Non-pigmented ciliary epithelial cell (primary cell): ENCODE results near the gene KRTAP2-2.
"Not testable (repeated sequence)": the region's sequence is repeated elsewhere in the genome, so short reads cannot be mapped to it uniquely, and the experiment has no call there.

ENCODE experiments used
- DNase-seq: peaks from one replicate; pipeline ENCODE4 v3.0.0-alpha.2; 2010; ENCODE audit warnings: low read depth

The KRTAP2-2 gene, protein sequence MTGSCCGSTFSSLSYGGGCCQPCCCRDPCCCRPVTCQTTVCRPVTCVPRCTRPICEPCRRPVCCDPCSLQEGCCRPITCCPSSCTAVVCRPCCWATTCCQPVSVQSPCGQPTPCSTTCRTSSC

DNA sequence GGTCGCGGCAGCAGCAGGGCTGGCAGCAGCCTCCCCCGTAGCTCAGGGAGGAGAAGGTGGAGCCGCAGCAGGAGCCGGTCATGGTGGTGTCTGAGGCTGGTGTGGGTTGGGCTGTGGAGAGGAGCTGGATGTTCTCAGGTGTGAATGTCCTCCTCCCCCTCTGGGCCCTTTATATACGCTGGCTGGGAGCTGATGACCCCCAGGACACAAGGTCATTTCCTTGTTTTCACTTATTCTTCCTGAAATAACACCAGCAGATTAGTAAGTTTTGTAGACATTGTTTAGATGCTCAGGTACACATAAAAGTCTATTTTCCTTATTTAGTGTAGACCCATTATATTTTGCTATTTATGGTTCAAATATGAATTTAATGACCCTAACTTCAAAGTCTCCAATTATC, at the start of gene KRTAP2-2:
TSS of gene KRTAP2-2 (minus strand) at position 101 of the 400 bp plus-strand sequence. CDS start at position 82, 19 bp downstream.
- not testable (repeated sequence) for DNase-seq

GRCh38 chr17:41104386-41105038, 49.5 kb upstream of the KRTAP2-2 start:
- not testable (repeated sequence) for DNase-seq

DNA sequence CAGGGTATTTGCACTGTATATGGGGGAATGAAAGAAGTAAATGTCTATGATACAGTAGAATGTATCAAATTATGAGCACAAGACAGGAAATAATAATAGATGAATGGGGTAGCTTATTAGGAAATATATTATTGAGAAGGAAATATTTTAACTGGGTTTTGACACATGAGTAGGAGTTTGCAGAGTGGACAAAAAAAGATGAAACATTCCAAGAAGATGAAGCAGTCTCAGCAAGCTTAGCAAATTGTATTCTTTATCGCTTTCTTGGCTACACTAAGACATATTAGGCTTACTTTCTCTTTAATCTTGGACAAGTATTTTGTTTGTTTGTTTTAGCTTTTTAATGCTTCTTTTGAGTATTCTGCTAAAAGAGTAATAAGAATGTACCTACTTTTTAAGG, 48.9 kb upstream of the KRTAP2-2 start:
- no peak for DNase-seq

DNA sequence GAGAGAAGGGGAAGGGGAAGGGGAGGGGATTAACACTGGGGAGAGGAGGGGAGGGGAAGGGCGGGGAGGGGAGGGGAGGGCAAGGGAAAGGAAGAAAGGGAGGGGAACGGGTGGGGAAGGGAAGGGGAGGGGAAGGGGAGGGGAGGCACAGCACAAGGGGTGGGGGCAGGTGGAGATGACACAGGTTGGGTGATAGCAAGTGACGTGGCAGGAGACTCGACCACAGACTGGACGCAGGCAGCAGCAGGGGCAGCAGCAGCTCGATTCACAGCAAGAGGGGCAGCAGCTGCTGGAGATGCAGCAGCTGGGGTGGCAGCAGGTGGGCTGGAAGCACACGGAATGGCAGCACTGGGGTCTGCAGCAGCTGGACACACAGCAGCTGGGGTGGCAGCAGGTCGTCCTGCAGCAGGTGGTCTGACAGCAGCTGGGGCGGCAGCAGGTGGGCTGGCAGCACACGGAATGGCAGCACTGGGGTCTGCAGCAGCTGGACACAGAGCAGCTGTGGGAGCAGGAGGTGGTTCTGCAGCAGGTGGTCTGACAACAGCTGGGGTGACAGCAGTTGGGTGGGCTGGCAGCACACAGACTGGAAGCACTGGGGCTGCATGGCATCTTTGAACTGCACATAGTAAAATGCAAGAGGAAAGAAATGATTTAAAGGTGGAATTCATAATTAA, 46.7 kb upstream of the KRTAP2-2 start, which contains the start of gene KRTAP4-16:
TSS of gene KRTAP4-16 (minus strand) at position 624 of the 674 bp plus-strand sequence. CDS start at position 624, 0 bp downstream.
- DNase-seq = no peak

- DNase-seq = peak; percentile 35
Observed at GRCh38 chr17:41099682-41100480, 44.9 kb upstream of the KRTAP2-2 start.

DNA sequence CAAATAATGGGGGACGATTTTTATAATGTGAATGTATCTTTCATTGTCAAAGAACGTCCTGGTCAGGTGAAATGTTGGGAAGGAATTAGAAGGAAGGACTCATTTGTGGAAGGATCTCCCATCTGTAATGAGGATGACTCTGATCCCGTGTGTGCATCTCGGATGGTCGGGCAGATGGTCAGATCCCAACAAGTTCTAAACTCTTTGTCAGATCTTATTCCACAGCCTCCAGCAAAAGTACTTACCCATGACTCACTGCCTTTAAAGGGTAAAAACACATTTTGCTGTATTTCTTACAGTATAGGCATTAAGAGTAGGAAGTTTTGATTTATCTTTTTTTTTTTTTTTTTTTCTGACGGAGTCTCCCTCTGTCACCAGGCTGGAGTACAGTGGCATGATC, 43.5 kb upstream of the KRTAP2-2 start:
- peak; percentile 18 for DNase-seq

- DNase-seq = no peak
Observed at GRCh38 chr17:41098042-41098441, 43.0 kb upstream of the KRTAP2-2 start, which contains the start of gene KRTAP4-8. TSS of gene KRTAP4-8 (minus strand) at chr17:41098142. CDS start at chr17:41098084, 58 bp downstream.

DNA sequence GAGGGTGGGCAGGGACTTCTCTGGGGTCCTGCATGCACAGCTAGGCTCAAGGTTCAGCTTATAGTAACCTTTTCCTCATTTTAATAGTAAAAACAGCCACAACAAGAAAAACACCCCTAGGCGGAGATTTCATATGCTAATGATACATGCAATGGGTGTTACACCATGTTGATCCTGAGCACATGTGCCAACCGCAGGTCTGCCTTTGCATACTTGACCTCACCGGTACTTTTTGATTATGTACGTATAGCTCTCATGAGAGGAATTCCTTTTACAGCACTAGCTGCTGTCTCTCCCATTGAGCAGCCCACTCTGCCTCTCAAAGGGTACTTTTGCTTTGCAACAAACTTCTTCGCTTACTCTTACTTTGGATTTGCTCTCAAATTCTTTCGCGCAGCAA, 41.0 kb upstream of the KRTAP2-2 start:
- no peak for DNase-seq

DNA sequence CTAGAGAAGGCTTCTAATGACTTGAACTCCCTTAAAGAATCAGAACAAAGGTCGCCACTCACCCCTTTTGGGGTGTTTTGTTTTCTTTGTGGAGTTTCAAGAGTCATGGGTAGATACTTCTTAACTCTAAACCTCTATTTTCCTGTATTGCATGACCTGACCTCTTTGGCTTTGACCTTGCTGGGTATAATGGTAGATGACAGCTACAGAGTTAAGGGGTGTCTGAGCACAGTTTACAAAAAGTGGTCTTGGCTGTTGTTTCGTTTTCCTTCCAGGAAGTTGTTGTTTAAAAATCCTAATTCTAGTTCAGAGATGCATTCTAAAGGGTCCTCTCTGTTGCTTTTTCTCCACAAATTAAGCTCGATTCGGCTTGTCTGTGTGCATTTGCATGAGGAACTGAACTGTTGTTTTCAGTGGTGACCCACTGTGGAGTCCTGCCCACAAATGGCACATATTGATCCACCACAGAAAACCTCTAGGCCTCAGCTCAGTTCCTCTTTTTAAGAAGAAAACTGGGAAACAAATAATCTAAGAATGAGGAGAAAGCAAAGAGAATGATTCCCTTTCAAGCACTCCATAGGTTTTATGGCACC, 33.8 kb upstream of the KRTAP2-2 start:
- not testable (repeated sequence) for DNase-seq

DNA sequence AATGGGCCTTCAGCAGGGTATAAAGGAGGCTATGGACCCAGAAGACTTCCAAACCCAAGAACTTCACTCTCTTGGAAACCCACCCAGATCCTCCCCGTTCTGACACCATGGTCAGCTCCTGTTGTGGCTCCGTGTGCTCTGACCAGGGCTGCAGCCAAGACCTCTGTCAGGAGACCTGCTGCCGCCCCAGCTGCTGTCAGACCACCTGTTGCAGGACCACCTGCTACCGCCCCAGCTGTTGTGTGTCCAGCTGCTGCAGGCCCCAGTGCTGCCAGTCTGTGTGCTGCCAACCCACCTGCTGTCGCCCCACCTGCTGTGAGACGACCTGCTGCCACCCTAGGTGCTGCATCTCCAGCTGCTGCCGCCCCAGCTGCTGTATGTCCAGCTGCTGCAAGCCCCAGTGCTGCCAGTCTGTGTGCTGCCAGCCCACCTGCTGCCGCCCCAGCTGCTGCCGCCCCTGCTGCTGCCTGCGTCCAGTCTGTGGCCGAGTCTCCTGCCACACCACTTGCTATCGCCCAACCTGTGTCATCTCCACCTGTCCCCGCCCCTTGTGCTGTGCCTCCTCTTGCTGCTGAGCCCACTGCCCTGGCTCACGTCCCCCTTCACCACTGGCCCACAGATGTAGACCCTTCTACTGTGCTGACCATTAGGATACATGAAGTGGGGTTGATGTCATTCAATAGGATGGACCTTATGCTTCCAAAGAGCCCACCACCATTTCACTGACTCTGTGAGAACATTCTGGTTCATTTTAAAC, 29.2 kb upstream of the KRTAP2-2 start, which contains the start of gene KRTAP4-7:
TSS of gene KRTAP4-7 (plus strand) at position 51 of the 757 bp plus-strand sequence. CDS start at position 108, 57 bp downstream.
- DNase-seq = not testable (repeated sequence)

- not testable (repeated sequence) for DNase-seq
Observed at GRCh38 chr17:41083427-41083826, 28.4 kb upstream of the KRTAP2-2 start.

GRCh38 chr17:41082626-41083025, 27.6 kb upstream of the KRTAP2-2 start:
- DNase-seq = no peak

GRCh38 chr17:41076788-41077187, 21.8 kb upstream of the KRTAP2-2 start:
- no peak for DNase-seq

GRCh38 chr17:41073676-41074075, 18.6 kb upstream of the KRTAP2-2 start:
- no peak for DNase-seq

- no peak for DNase-seq
Observed at GRCh38 chr17:41071606-41072360, 16.8 kb upstream of the KRTAP2-2 start.

DNA sequence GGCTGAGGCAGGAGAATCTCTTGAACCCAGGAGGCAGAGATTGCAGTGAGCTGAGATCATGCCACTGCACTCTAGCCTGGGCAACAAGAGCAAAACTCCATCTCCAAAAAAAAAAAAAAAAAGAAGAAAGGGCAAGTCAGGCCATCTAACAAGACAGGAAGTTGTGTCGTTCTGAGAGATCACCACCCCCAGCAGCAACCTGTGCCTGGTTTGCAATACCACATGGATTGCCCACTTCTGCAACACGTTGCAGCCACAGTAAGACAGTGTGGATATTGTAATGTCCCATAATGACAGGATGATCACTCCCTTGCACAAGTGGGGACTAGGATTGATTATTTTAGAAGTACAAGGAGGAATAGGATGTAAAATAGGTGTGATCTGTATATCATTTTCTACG, 14.0 kb upstream of the KRTAP2-2 start:
- DNase-seq = no peak

GRCh38 chr17:41067281-41067680, 12.3 kb upstream of the KRTAP2-2 start:
- DNase-seq = no peak

GRCh38 chr17:41065829-41066624, 11.0 kb upstream of the KRTAP2-2 start, which contains the start of gene KRTAP2-4:
TSS of gene KRTAP2-4 (minus strand) at chr17:41065879. CDS start at chr17:41065845, 34 bp downstream.
- peak; percentile 79 for DNase-seq

DNA sequence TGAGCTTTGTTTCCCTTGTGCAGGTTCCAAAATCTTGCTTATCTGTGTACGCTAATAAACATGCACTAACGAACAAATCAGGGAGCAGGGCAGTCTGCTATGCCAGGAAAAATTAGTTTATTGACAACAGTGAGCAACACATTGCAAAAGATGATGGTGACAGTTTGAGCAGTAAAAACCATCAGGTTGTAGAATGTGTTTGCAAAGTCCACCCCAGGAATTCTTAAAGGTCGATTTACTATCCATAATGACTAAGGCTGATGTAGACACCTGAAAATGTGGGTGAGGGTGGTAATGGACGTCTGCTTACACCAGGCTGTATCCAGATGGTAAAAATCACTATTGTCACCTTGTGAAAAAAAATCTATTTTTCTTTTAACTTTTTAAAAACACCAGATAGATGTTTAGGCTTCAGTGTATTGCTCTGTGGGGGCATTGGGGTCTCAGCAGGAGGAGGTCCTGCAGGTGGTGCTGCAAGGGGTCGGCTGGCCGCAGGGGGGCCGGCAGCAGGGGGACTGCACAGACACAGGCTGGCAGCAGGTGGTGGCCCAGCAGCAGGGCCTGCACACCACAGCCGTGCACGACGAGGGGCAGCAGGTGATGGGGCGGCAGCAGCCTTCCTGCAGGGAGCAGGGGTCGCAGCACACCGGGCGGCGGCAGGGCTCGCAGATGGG, 10.1 kb upstream of the KRTAP2-2 start:
- not testable (repeated sequence) for DNase-seq
